ENCODE results near the gene RNF186.

- TF ChIP-seq POLR2A (IDR thresholded peaks at IDR 0.05) (no peak), CTCF (IDR thresholded peaks at IDR 0.05) (no peak)
Measured at GRCh38 chr1:19831441-19831840, 16.4 kb upstream of the RNF186 start.

Data from gastroesophageal sphincter (tissue), 3 donors.